HepG2 (cell line): ENCODE measurements around the gene MOXD1. TPM values are rescaled to one million over a fixed set of nuclear protein-coding genes. Genes with fewer than 3 reads are reported as not detected.

Experiments used
- ATAC-seq: fragments of 200-7000 bp; cut with Tn5 transposase; 3 replicates; pipeline ENCODE4 v1.9.1; 2020; ENCODE audit warnings: mild to moderate bottlenecking, moderate library complexity
- BruUV-seq: library from RNA; stranded (reverse); fragments of 400-500 nt; replicated peaks from 2 replicates; lab custom pipeline; 2021; lab: Mats Ljungman, UMichigan
- CTCF ChIA-PET: fragments of 300-600 bp; formaldehyde crosslinking; extraction: SDS; loops from one replicate; lab custom pipeline; 2021; ENCODE audit warnings: low total read pairs, inconsistent platforms, low intra/inter-chr PET ratio; lab: Yijun Ruan, JAX
- POLR2A ChIA-PET: fragments of 350-600 bp; sonication (Branson Sonifier 250); formaldehyde crosslinking; loops from one replicate; lab custom pipeline; 2020; ENCODE audit warnings: antibody characterized with exemption, inconsistent platforms; lab: Yijun Ruan, JAX
- DNase-seq: peaks from one replicate; pipeline ENCODE4 v3.0.0-alpha.2; 2015; ENCODE audit warnings: low spot score
- FAIRE-seq: peaks from 3 replicates; lab custom pipeline; 2011; peaks lifted over from hg19 to GRCh38; lab: Jason Lieb, UNC
- H2AFZ ChIP-seq: one replicate; pipeline ENCODE4 v1.6.1; 2011; ENCODE audit warnings: low read length, inconsistent platforms
- H3K27ac ChIP-seq: fragments of 300-600 bp; 3 replicates; pipeline ENCODE4 v1.8.0; 2011; ENCODE audit warnings: mixed run types, mild to moderate bottlenecking, mixed read lengths, low read length, inconsistent platforms; ENCODE audit not compliant: insufficient read depth; ENCODE audit errors: extremely low read length
- H3K27me3 ChIP-seq, 2 experiments: fragments of 200-600 bp in 1 of 2; 2 replicates in 1 of 2; 3 replicates in 1 of 2; pipeline versions ENCODE4 v1.6.0 to v1.8.0; 2011; ENCODE audit warnings: low read length in 2 of 2, mild to moderate bottlenecking in 2 of 2, moderate library complexity in 2 of 2, inconsistent platforms in 1 of 2; ENCODE audit not compliant: insufficient read depth in 2 of 2, control insufficient read depth in 1 of 2
- H3K36me3 ChIP-seq, 2 experiments: fragments of 200-600 bp in 1 of 2; replicated peaks in 1 of 2; 2 replicates in 1 of 2; 3 replicates in 1 of 2; pipeline versions ENCODE4 v1.5.1 to v1.8.0; 2011; ENCODE audit warnings: low read length in 2 of 2, inconsistent platforms in 1 of 2; ENCODE audit not compliant: insufficient read depth in 2 of 2, control insufficient read depth in 1 of 2
- H3K4me1 ChIP-seq: 2 replicates; pipeline ENCODE4 v1.5.1; 2012; ENCODE audit warnings: low read length, inconsistent platforms; ENCODE audit not compliant: insufficient read depth
- H3K4me2 ChIP-seq: 2 replicates; pipeline ENCODE4 v1.6.0; 2011; ENCODE audit warnings: low read depth, low read length, inconsistent platforms
- H3K4me3 ChIP-seq, 3 experiments: fragments of 200-600 bp in 1 of 3; sonication (generic), shearing (Covaris generic) in 1 of 3; replicated peaks in 1 of 3; 2 replicates each; pipeline ENCODE4 v1.5.1; 2011 to 2016; ENCODE audit warnings: low read length in 3 of 3, inconsistent platforms in 2 of 3, low read depth in 2 of 3, mild to moderate bottlenecking in 2 of 3, control low read depth in 1 of 3, mixed read lengths in 1 of 3; ENCODE audit not compliant: insufficient read depth in 1 of 3
- H3K79me2 ChIP-seq: one replicate; pipeline ENCODE4 v1.6.1; 2011; ENCODE audit warnings: low read length, inconsistent platforms; ENCODE audit not compliant: insufficient read depth
- H3K9ac ChIP-seq: 2 replicates; pipeline ENCODE4 v1.6.0; 2011; ENCODE audit warnings: mild to moderate bottlenecking, low read depth, low read length, inconsistent platforms; ENCODE audit not compliant: insufficient read depth
- H3K9me3 ChIP-seq: 2 replicates; pipeline ENCODE4 v1.5.1; 2012; ENCODE audit warnings: mild to moderate bottlenecking, low read length
- H4K20me1 ChIP-seq: 2 replicates; pipeline ENCODE4 v1.6.0; 2011; ENCODE audit warnings: inconsistent platforms, mild to moderate bottlenecking, low read length, moderate library complexity; ENCODE audit not compliant: insufficient read depth
- HBP1 ChIP-seq: IDR thresholded peaks from 2 replicates; pipeline ENCODE4 v1.6.1; 2016; ENCODE audit warnings: low read depth, control low read depth
- STAG1 ChIP-seq: sonication (generic); formaldehyde crosslinking; IDR thresholded peaks from 2 replicates; pipeline ENCODE4 v1.4.0; 2020; ENCODE audit warnings: missing genetic modification reagents
- SUZ12 ChIP-seq: fragments of 150-350 bp; IDR thresholded peaks from 2 replicates; pipeline ENCODE4 v1.6.1; 2014; ENCODE audit warnings: low read depth, low read length
- TERF1 ChIP-seq: sonication (generic); formaldehyde crosslinking; IDR thresholded peaks from 2 replicates; pipeline ENCODE4 v1.8.0; 2022; ENCODE audit warnings: mild to moderate bottlenecking, missing genetic modification reagents, moderate library complexity
- TRIM24 ChIP-seq: sonication (generic); formaldehyde crosslinking; IDR thresholded peaks from 2 replicates; pipeline ENCODE4 v1.8.0; 2022; ENCODE audit warnings: mild to moderate bottlenecking, missing genetic modification reagents
- ZNF263 ChIP-seq: sonication (generic); formaldehyde crosslinking; IDR thresholded peaks from 2 replicates; pipeline ENCODE4 v1.4.0; 2020; ENCODE audit warnings: missing genetic modification reagents
- ZNF616 ChIP-seq: sonication (generic); formaldehyde crosslinking; IDR thresholded peaks from 2 replicates; pipeline ENCODE4 v1.5.0; 2020; ENCODE audit warnings: low read depth, mild to moderate bottlenecking, missing genetic modification reagents
- WGBS: methylation state at CpG from one replicate; pipeline ENCODE4 v1.1.6; 2017; ENCODE audit warnings: low lambda C conversion rate; 5-methylcytosine and 5-hydroxymethylcytosine counted together
- in situ Hi-C: cut with HindIII; loops from 2 replicates; pipeline ENCODE4 v1.10.0; 2017; ENCODE audit warnings: low pct_unique_long_range_greater_than_20kb; ENCODE audit not compliant: extremely low pct_ligation_motif_present
- intact Hi-C: fragments of 100-400 bp; cut with micrococcal nuclease; formaldehyde crosslinking; loops from one replicate; pipeline ENCODE4 v1.10.0; 2022; ENCODE audit not compliant: unreplicated experiment
- polyA plus RNA-seq, 8 experiments: library from polyadenylated mRNA; depleted of rRNA in 3 of 8; stranded (reverse) in 7 of 8; unstranded in 1 of 8; fragments of >200 nt; fragmentation: Illumina TruSeq in 4 of 8; extraction: Trizol in 4 of 8; gene quantifications; 2 replicates each; pipeline versions ENCODE4 v1.2.1 to v1.2.3, GENCODE V29; 2011 to 2016; ENCODE audit warnings: low read depth in 4 of 8, missing spikeins in 1 of 8, mixed read lengths in 1 of 8; ENCODE audit not compliant: insufficient read depth in 1 of 8
- total RNA-seq, 5 experiments: library from RNA; depleted of rRNA; stranded (reverse); fragments of >200 nt; fragmentation: Illumina TruSeq; extraction: Trizol; gene quantifications; 2 replicates each; pipeline ENCODE4 v1.2.3, GENCODE V29; 2016; ENCODE audit warnings: low read depth in 1 of 5
- TF ChIP-seq, protein P1 (sequence below): sonication (generic); formaldehyde crosslinking; IDR thresholded peaks from 2 replicates; pipeline ENCODE4 v1.4.0; 2020; ENCODE audit warnings: missing genetic modification reagents
- TF ChIP-seq, protein P2 (sequence below): sonication (generic); formaldehyde crosslinking; IDR thresholded peaks from 2 replicates; pipeline ENCODE4 v1.4.0; 2020; ENCODE audit warnings: mild to moderate bottlenecking, missing genetic modification reagents
- TF ChIP-seq, protein P3 (sequence below): sonication (generic); formaldehyde crosslinking; IDR thresholded peaks from 2 replicates; pipeline ENCODE4 v1.4.0; 2020; ENCODE audit warnings: mild to moderate bottlenecking, missing genetic modification reagents

The MOXD1 gene
- total and polyA plus RNA-seq, 2 of the 13 experiments (the other 11 are each of a cell fraction or from before 2014, with no cell fraction given): 0.03 TPM; not detected in 1

- no peak for TF ChIP-seq ZNF616 (CRISPR knock-in tag)
- TF ChIP-seq, protein P1, sequence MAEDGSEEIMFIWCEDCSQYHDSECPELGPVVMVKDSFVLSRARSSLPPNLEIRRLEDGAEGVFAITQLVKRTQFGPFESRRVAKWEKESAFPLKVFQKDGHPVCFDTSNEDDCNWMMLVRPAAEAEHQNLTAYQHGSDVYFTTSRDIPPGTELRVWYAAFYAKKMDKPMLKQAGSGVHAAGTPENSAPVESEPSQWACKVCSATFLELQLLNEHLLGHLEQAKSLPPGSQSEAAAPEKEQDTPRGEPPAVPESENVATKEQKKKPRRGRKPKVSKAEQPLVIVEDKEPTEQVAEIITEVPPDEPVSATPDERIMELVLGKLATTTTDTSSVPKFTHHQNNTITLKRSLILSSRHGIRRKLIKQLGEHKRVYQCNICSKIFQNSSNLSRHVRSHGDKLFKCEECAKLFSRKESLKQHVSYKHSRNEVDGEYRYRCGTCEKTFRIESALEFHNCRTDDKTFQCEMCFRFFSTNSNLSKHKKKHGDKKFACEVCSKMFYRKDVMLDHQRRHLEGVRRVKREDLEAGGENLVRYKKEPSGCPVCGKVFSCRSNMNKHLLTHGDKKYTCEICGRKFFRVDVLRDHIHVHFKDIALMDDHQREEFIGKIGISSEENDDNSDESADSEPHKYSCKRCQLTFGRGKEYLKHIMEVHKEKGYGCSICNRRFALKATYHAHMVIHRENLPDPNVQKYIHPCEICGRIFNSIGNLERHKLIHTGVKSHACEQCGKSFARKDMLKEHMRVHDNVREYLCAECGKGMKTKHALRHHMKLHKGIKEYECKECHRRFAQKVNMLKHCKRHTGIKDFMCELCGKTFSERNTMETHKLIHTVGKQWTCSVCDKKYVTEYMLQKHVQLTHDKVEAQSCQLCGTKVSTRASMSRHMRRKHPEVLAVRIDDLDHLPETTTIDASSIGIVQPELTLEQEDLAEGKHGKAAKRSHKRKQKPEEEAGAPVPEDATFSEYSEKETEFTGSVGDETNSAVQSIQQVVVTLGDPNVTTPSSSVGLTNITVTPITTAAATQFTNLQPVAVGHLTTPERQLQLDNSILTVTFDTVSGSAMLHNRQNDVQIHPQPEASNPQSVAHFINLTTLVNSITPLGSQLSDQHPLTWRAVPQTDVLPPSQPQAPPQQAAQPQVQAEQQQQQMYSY (CRISPR knock-in tag): no peak
- TF ChIP-seq HBP1 (CRISPR knock-in tag): no peak
Observed at GRCh38 chr6:132287101-132287500, 114.2 kb downstream of the MOXD1 start (continued).

DNA sequence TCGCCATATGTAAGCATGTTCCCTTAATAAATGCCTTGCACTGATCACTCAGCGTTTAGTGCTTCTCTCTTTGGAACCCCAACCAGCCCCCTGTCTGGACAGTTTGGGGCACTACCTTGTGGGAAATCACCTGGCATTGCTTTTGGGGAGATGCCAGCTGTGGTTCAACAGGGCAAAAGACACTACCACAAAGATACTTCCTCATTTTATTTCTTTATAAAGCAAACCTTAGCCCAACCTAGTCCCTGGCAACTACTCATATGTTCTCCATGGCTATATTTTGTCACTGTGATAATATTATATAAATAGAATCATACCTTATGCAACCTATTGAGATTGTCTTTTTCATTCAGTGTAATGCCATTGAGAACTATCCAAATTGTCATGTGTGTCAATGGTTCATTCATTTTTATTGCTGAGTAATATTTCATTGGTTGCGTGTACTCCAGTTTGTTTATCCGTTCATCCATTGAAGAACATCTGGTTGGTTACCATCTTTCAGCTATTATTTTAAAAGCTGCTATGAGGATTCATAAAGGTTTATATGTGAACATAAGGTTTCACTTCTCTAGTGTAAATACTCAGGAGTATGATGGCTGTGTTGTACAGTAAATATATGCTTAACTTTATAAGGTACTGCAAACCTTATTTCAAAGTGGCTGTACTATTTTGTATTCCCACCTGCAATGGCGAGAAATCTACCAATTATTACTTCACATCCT, 114.8 kb downstream of the MOXD1 start:
- intact Hi-C loops: no loop called here
- H3K36me3 ChIP-seq: no peaks in the 10 kb centered on the region
- H3K9me3 ChIP-seq: no peaks in the 10 kb centered on the region
- H3K79me2 ChIP-seq: no peaks in the 10 kb centered on the region
- no peak overlapping the region for H3K4me2 ChIP-seq
- ChIA-PET CTCF (no interaction called here), POLR2A (no interaction called here)
- no peak overlapping the region for H3K27ac ChIP-seq
- FAIRE-seq (no peak), DNase-seq (no peak), ATAC-seq (no peak)
- BruUV-seq: no TSS peak
- no peak overlapping the region for H2AFZ ChIP-seq
- in situ Hi-C loops: no loop called here
- H3K27me3 ChIP-seq: 0 out of 5 replicates have a peak, but pooled peaks cover 0 to 7% of the 10 kb centered on the region in 2 experiments
- H4K20me1 ChIP-seq: no peaks in the 10 kb centered on the region
- whole genome bisulfite sequencing: 57% methylated on average over 5 of the region's 5 CpGs
- no peaks in the 10 kb centered on the region for H3K4me1 ChIP-seq
- H3K9ac ChIP-seq: no peak overlapping the region
- H3K4me3 ChIP-seq: no peak overlapping the region
- TF ChIP-seq STAG1 (CRISPR knock-in tag) (no peak), SUZ12 (no peak), TRIM24 (CRISPR knock-in tag) (no peak), TERF1 (CRISPR knock-in tag) (no peak), ZNF263 (CRISPR knock-in tag) (no peak)
- TF ChIP-seq, protein P2, sequence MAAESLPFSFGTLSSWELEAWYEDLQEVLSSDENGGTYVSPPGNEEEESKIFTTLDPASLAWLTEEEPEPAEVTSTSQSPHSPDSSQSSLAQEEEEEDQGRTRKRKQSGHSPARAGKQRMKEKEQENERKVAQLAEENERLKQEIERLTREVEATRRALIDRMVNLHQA (CRISPR knock-in tag): no peak
- TF ChIP-seq, protein P3, sequence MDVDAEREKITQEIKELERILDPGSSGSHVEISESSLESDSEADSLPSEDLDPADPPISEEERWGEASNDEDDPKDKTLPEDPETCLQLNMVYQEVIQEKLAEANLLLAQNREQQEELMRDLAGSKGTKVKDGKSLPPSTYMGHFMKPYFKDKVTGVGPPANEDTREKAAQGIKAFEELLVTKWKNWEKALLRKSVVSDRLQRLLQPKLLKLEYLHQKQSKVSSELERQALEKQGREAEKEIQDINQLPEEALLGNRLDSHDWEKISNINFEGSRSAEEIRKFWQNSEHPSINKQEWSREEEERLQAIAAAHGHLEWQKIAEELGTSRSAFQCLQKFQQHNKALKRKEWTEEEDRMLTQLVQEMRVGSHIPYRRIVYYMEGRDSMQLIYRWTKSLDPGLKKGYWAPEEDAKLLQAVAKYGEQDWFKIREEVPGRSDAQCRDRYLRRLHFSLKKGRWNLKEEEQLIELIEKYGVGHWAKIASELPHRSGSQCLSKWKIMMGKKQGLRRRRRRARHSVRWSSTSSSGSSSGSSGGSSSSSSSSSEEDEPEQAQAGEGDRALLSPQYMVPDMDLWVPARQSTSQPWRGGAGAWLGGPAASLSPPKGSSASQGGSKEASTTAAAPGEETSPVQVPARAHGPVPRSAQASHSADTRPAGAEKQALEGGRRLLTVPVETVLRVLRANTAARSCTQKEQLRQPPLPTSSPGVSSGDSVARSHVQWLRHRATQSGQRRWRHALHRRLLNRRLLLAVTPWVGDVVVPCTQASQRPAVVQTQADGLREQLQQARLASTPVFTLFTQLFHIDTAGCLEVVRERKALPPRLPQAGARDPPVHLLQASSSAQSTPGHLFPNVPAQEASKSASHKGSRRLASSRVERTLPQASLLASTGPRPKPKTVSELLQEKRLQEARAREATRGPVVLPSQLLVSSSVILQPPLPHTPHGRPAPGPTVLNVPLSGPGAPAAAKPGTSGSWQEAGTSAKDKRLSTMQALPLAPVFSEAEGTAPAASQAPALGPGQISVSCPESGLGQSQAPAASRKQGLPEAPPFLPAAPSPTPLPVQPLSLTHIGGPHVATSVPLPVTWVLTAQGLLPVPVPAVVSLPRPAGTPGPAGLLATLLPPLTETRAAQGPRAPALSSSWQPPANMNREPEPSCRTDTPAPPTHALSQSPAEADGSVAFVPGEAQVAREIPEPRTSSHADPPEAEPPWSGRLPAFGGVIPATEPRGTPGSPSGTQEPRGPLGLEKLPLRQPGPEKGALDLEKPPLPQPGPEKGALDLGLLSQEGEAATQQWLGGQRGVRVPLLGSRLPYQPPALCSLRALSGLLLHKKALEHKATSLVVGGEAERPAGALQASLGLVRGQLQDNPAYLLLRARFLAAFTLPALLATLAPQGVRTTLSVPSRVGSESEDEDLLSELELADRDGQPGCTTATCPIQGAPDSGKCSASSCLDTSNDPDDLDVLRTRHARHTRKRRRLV: no peak
